HG02763 (cell line): ENCODE data around the gene PRSS21.

Experiments
- ATAC-seq: cut with Tn5 transposase; IDR thresholded peaks from one replicate; pipeline ENCODE4 v1.9.1; 2021; ENCODE audit warnings: mild to moderate bottlenecking, moderate library complexity; ENCODE audit not compliant: unreplicated experiment

PRSS21 gene

GRCh38 chr16:2816751-2817339, at the start of gene PRSS21:
PRSS21 (plus strand) TSS chr16:2817237; CDS start chr16:2817269, 32 bp downstream.
- no peak for ATAC-seq

GRCh38 chr16:2767891-2768290, 49.1 kb upstream of the PRSS21 start:
- ATAC-seq = no peak

GRCh38 chr16:2768403-2769089, 48.5 kb upstream of the PRSS21 start:
- no peak for ATAC-seq

GRCh38 chr16:2769100-2769529, 47.9 kb upstream of the PRSS21 start:
- ATAC-seq = no peak

GRCh38 chr16:2769675-2770056, 47.4 kb upstream of the PRSS21 start:
- ATAC-seq = no peak

- no peak for ATAC-seq
These were observed 46.7 kb upstream of the PRSS21 start for GRCh38 chr16:2770057-2770951.

GRCh38 chr16:2771496-2772402, 45.3 kb upstream of the PRSS21 start:
- ATAC-seq = no peak

- no peak for ATAC-seq
These were observed 43.7 kb upstream of the PRSS21 start for GRCh38 chr16:2773188-2773968.

GRCh38 chr16:2774161-2774891, 42.7 kb upstream of the PRSS21 start:
- ATAC-seq = no peak

GRCh38 chr16:2775131-2775716, 41.8 kb upstream of the PRSS21 start:
- ATAC-seq = no peak

- ATAC-seq = no peak
These were observed 41.1 kb upstream of the PRSS21 start for GRCh38 chr16:2775765-2776499.

GRCh38 chr16:2776500-2777139, 40.4 kb upstream of the PRSS21 start:
- peak; percentile 35 for ATAC-seq

GRCh38 chr16:2777231-2777902, 39.7 kb upstream of the PRSS21 start, which contains the start of gene ELOB:
ELOB (minus strand) TSS chr16:2777280; CDS start chr16:2777239, 41 bp downstream.
- peak; percentile 77 for ATAC-seq

GRCh38 chr16:2777903-2778629, 39.0 kb upstream of the PRSS21 start:
- no peak for ATAC-seq

GRCh38 chr16:2778630-2778958, 38.4 kb upstream of the PRSS21 start:
- no peak for ATAC-seq

- no peak for ATAC-seq
These were observed 37.7 kb upstream of the PRSS21 start for GRCh38 chr16:2779151-2779920.
